Activated naive CD4-positive, alpha-beta T cell treated with anti-CD3 and anti-CD28 coated beads for 36 hours (primary cell): Measurements from ENCODE around the gene CDK2AP2. TPM values are rescaled to one million over a fixed set of nuclear protein-coding genes. Genes with fewer than 3 reads are reported as not detected.

ENCODE experiments used
- CTCF ChIA-PET: fragments of 350-600 bp; sonication (Branson Sonifier 250); formaldehyde crosslinking; loops from one replicate; lab custom pipeline; 2021; ENCODE audit warnings: antibody characterized with exemption; lab: Charles Lee
- DNase-seq: peaks from one replicate; pipeline ENCODE4 v3.0.0-alpha.2; 2020
- H3K27ac Mint-ChIP-seq: one replicate; pipeline ENCODE4 v1.8.0; 2021; ENCODE audit warnings: mild to moderate bottlenecking, mixed read lengths
- H3K27me3 Mint-ChIP-seq: one replicate; pipeline ENCODE4 v1.8.0; 2021; ENCODE audit warnings: low read depth, mixed read lengths
- H3K36me3 Mint-ChIP-seq: one replicate; pipeline ENCODE4 v1.8.0; 2021; ENCODE audit warnings: low read depth, mixed read lengths
- H3K4me1 Mint-ChIP-seq: one replicate; pipeline ENCODE4 v1.8.0; 2021; ENCODE audit warnings: low read depth, mixed read lengths
- H3K4me3 Mint-ChIP-seq: one replicate; pipeline ENCODE4 v1.8.0; 2021; ENCODE audit warnings: mild to moderate bottlenecking, moderate library complexity, mixed read lengths
- H3K9me3 Mint-ChIP-seq: one replicate; pipeline ENCODE4 v1.8.0; 2021; ENCODE audit warnings: mixed read lengths
- intact Hi-C: fragments of 100-400 bp; cut with micrococcal nuclease; formaldehyde crosslinking; loops from one replicate; pipeline ENCODE4 v1.15.1; 2023
- microRNA-seq: library from miRNA; unstranded; fragments of <30 nt; microRNA quantifications from one replicate; pipeline ENCODE4 v1.2.0, GENCODE V29; 2022; ENCODE audit warnings: borderline microRNAs expressed, borderline replicate concordance
- total RNA-seq, 2 experiments: library from RNA; stranded (reverse); gene quantifications; one replicate each; pipeline ENCODE4 v1.2.3, GENCODE V29; 2021

The CDK2AP2 gene
- total RNA-seq, 2 experiments from 2014 or later, result 53.7 to 55.1 TPM

GRCh38 chr11:67465189-67465510, 42.8 kb downstream of the CDK2AP2 start:
- Mint-ChIP-seq H3K27ac (peak overlapping the region; percentile 90), H3K27me3 (no peaks in the 10 kb centered on the region), H3K4me3 (peak overlapping the region; percentile 81), H3K4me1 (peaks cover 35% of the 10 kb centered on the region), H3K36me3 (peaks cover 5% of the 10 kb centered on the region), H3K9me3 (no peaks in the 10 kb centered on the region)
- no peak for DNase-seq
- CTCF ChIA-PET, result interaction anchor here (3.9 kb wide), 1 partner anchor 27 kb away, joined by 20 read pairs; the partner anchor contains the start of gene PTPRCAP
- intact Hi-C loops, result no loop called here

- CTCF ChIA-PET, result no interaction called here
- Mint-ChIP-seq H3K36me3 (peaks cover 5% of the 10 kb centered on the region), H3K27me3 (no peaks in the 10 kb centered on the region), H3K4me1 (peaks cover 38% of the 10 kb centered on the region), H3K27ac (peak overlapping the region; percentile 90), H3K4me3 (peak overlapping the region; percentile 81), H3K9me3 (no peaks in the 10 kb centered on the region)
- peak; percentile 96 for DNase-seq
- intact Hi-C loops, result loop anchor here (1.0 kb wide), 4 partner anchors 19 to 62 kb away; partner anchors contain the start of gene AIP
Observed at GRCh38 chr11:67464411-67465188, 43.4 kb downstream of the CDK2AP2 start.

DNA sequence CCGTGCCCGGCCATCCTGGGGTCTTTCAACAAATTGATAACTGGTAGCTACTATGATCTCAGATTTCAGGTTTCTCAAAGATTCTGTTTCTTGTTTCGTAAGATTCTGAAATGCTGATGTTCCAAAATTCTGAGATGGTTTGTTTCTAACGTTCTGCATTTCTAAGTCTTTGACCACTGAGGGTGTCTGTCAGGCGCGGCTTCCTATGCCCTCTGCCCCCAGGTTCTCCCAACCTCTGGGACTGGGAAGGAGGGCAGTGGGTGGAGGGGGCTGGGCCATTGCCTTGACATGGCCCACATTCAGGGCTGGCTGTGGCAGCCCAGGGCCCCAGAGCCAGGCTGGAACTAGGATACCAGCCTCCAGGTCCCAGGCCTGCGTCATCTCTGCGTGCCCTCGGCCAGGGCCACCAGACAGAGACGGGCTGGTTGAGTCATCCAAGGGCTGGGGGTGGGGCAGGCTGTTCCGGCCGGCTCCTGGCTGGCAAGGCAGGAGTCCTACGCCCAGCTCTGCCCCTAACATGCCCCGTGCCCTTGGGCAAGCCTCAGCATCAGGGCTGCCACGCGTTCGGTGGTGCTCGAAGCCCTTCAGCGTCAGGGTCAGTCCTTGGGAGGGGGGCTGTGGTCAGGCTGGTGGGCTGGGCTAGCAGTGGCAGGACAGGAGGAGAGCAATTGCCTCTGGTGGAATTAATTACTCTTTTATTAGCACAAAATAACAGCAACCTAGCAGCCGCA, 44.1 kb downstream of the CDK2AP2 start:
- Mint-ChIP-seq H3K27me3 (no peaks in the 10 kb centered on the region), H3K36me3 (peaks cover 5% of the 10 kb centered on the region), H3K4me1 (peaks cover 35% of the 10 kb centered on the region), H3K4me3 (peak overlapping the region; percentile 81), H3K27ac (peak overlapping the region; percentile 90), H3K9me3 (no peaks in the 10 kb centered on the region)
- CTCF ChIA-PET, result no interaction called here
- intact Hi-C loops, result loop anchor here (1.0 kb wide), 4 partner anchors 19 to 62 kb away; partner anchors contain the start of gene AIP
- DNase-seq, result no peak

DNA sequence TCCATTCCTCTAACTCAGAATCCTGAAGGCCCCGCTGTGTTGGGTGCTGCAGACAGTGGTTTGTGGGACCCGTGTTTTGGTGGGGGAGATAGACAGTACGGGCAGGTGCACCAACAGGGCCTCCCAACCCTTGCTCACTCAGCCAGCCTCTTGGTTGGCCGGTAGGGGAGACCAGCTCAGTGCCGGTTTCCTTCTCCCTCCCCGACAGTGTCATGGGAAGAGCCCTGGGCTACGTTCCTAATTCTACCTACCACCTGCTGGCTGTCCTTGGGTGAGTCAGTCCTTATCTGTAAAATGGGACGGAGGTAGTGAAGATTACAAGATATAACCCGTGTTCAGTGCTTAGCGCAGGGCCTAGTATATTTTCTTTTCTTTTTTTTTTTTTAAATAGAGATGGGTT, 44.8 kb downstream of the CDK2AP2 start:
- intact Hi-C loops, result no loop called here
- no peak overlapping the region for H3K27ac Mint-ChIP-seq

GRCh38 chr11:67458266-67458665, 49.7 kb downstream of the CDK2AP2 start:
- H3K27ac Mint-ChIP-seq, result no peak overlapping the region
- no peak for DNase-seq
- no peaks in the 10 kb centered on the region for H3K27me3 Mint-ChIP-seq
- H3K9me3 Mint-ChIP-seq, result no peaks in the 10 kb centered on the region
- H3K4me3 Mint-ChIP-seq, result no peak overlapping the region
- intact Hi-C loops, result no loop called here
- H3K4me1 Mint-ChIP-seq, result peaks cover 5% of the 10 kb centered on the region
- CTCF ChIA-PET, result no interaction called here
- H3K36me3 Mint-ChIP-seq, result no peaks in the 10 kb centered on the region

More for the DNA sequence above, 44.8 kb downstream of the CDK2AP2 start:
- H3K27me3 Mint-ChIP-seq, result no peaks in the 10 kb centered on the region
- H3K36me3 Mint-ChIP-seq, result peaks cover 5% of the 10 kb centered on the region
- no peak overlapping the region for H3K4me3 Mint-ChIP-seq
- DNase-seq, result no peak
- CTCF ChIA-PET, result no interaction called here
- no peaks in the 10 kb centered on the region for H3K9me3 Mint-ChIP-seq
- H3K4me1 Mint-ChIP-seq, result peaks cover 31% of the 10 kb centered on the region

GRCh38 chr11:67457453-67457852, 50.5 kb downstream of the CDK2AP2 start:
- Mint-ChIP-seq H3K27ac (no peak overlapping the region), H3K4me1 (peaks cover 5% of the 10 kb centered on the region), H3K36me3 (no peaks in the 10 kb centered on the region), H3K4me3 (no peak overlapping the region), H3K9me3 (no peaks in the 10 kb centered on the region), H3K27me3 (no peaks in the 10 kb centered on the region)
- intact Hi-C loops, result no loop called here
- no peak for DNase-seq
- CTCF ChIA-PET, result no interaction called here

Small RNAs within 50 kb of the gene (microRNA-seq; reads per million reads assigned to microRNA genes)
- gene MIR6752, result 2.7 reads per million

Other genes starting within 250 kb of the CDK2AP2 start
- 100 to 1,000 TPM; 293 to 295 TPM for gene GRK2, start 241.7 kb downstream of the CDK2AP2 start, total RNA-seq
- 10 to 100 TPM; 56.2 to 61.9 TPM for gene ANKRD13D, start 218.9 kb downstream of the CDK2AP2 start, total RNA-seq
- 1 to 10 TPM; 4.1 to 5.4 TPM for gene SSH3, start 204.6 kb downstream of the CDK2AP2 start, total RNA-seq
- 10 to 100 TPM; 40.7 to 42.0 TPM for gene POLD4, start 154.6 kb downstream of the CDK2AP2 start, total RNA-seq
- not detected for gene CLCF1, start 134.6 kb downstream of the CDK2AP2 start, total RNA-seq
- gene RAD9A, start 116.2 kb downstream of the CDK2AP2 start, total RNA-seq, result 10 to 100 TPM; 29.5 to 30.7 TPM
- 100 to 1,000 TPM; 202 to 204 TPM for gene PPP1CA, start 106.3 kb downstream of the CDK2AP2 start, total RNA-seq
- gene TBC1D10C, start 104.1 kb downstream of the CDK2AP2 start, total RNA-seq, result 10 to 100 TPM; 73.7 to 81.4 TPM
- 1 to 10 TPM in 1 of 2 experiments, under 1 TPM in 1; 0.91 to 2.0 TPM for gene CARNS1, start 92.5 kb downstream of the CDK2AP2 start, total RNA-seq
- 10 to 100 TPM; 50.7 to 51.2 TPM for gene RPS6KB2, start 79.7 kb downstream of the CDK2AP2 start, total RNA-seq
- 10 to 100 TPM; 56.8 to 62.4 TPM for gene PTPRCAP, start 70.5 kb downstream of the CDK2AP2 start, total RNA-seq
- 100 to 1,000 TPM; 298 to 305 TPM for gene CORO1B, start 64.7 kb downstream of the CDK2AP2 start, total RNA-seq
- not detected for gene GPR152, start 55.4 kb downstream of the CDK2AP2 start, total RNA-seq
- gene CABP4, start 52.8 kb downstream of the CDK2AP2 start, total RNA-seq, result 1 to 10 TPM; 1.4 to 2.3 TPM
- 10 to 100 TPM; 52.6 to 56.1 TPM for gene TMEM134, start 38.9 kb downstream of the CDK2AP2 start, total RNA-seq
- 100 to 1,000 TPM; 163 to 166 TPM for gene AIP, start 25.1 kb downstream of the CDK2AP2 start, total RNA-seq
- gene PITPNM1, start 2.8 kb downstream of the CDK2AP2 start, total RNA-seq, result 100 to 1,000 TPM; 112 to 127 TPM
- not detected for gene CABP2, start 15.3 kb upstream of the CDK2AP2 start, total RNA-seq
- gene GSTP1, start 75.7 kb upstream of the CDK2AP2 start, total RNA-seq, result 100 to 1,000 TPM; 398 to 403 TPM
- 100 to 1,000 TPM; 347 to 356 TPM for gene NDUFV1, start 98.8 kb upstream of the CDK2AP2 start, total RNA-seq
- 10 to 100 TPM; 29.7 to 30.4 TPM for gene NUDT8, start 121.8 kb upstream of the CDK2AP2 start, total RNA-seq
- gene TBX10, start 131.6 kb upstream of the CDK2AP2 start, total RNA-seq, result not detected
- not detected for gene ACY3, start 142.6 kb upstream of the CDK2AP2 start, total RNA-seq
- not detected for gene ALDH3B2, start 166.5 kb upstream of the CDK2AP2 start, total RNA-seq